IPS-NIHi11 (cell line): ENCODE data around the gene PAFAH2.

Experiments
- DNase-seq: peaks from one replicate; pipeline ENCODE4 v3.0.0; 2012; ENCODE audit warnings: mixed read lengths, low spot score

PAFAH2 gene

GRCh38 chr1:25932321-25932720 lies 65.5 kb downstream of the PAFAH2 start:
- no peak for DNase-seq

GRCh38 chr1:25929016-25929415 lies 68.8 kb downstream of the PAFAH2 start:
- DNase-seq = no peak

- DNase-seq = peak; percentile 48
Observed at GRCh38 chr1:25927521-25928265, 70.2 kb downstream of the PAFAH2 start.

- no peak for DNase-seq
Observed at GRCh38 chr1:25926731-25927496, 70.9 kb downstream of the PAFAH2 start.

GRCh38 chr1:25924454-25924853 lies 73.4 kb downstream of the PAFAH2 start:
- DNase-seq = no peak

GRCh38 chr1:25922971-25923552 lies 74.8 kb downstream of the PAFAH2 start:
- no peak for DNase-seq

GRCh38 chr1:25922056-25922970 lies 75.5 kb downstream of the PAFAH2 start:
- DNase-seq = peak; percentile 62

GRCh38 chr1:25918615-25919014 lies 79.2 kb downstream of the PAFAH2 start:
- DNase-seq = no peak

GRCh38 chr1:25917996-25918395 lies 79.9 kb downstream of the PAFAH2 start:
- DNase-seq = no peak

- no peak for DNase-seq
Observed at GRCh38 chr1:25916460-25916859, 81.4 kb downstream of the PAFAH2 start.

GRCh38 chr1:25914074-25914995 lies 83.5 kb downstream of the PAFAH2 start:
- no peak for DNase-seq

- DNase-seq = no peak
Observed at GRCh38 chr1:25913206-25913605, 84.7 kb downstream of the PAFAH2 start.

GRCh38 chr1:25912076-25912831 lies 85.6 kb downstream of the PAFAH2 start:
- no peak for DNase-seq

- DNase-seq = no peak
Observed at GRCh38 chr1:25911162-25911561, 86.7 kb downstream of the PAFAH2 start.
